GM12878 (cell line): Measurements from ENCODE around the gene ATL3. TPM values are rescaled to one million over a fixed set of nuclear protein-coding genes. Genes with fewer than 3 reads are reported as not detected.

ENCODE experiments used
- ATAC-seq: fragments of 200-7000 bp; cut with Tn5 transposase; 3 replicates; pipeline ENCODE4 v1.9.1; 2020; ENCODE audit warnings: mild to moderate bottlenecking, moderate library complexity
- BruUV-seq: library from RNA; stranded (reverse); fragments of 400-500 nt; replicated peaks from 2 replicates; lab custom pipeline; 2021; lab: Mats Ljungman, UMichigan
- CTCF ChIA-PET: fragments of 300-600 bp; sonication (Branson Sonifier 250); formaldehyde crosslinking; extraction: SDS; loops from one replicate; lab custom pipeline; 2021; ENCODE audit warnings: inconsistent platforms; lab: Yijun Ruan, JAX
- POLR2A ChIA-PET: fragments of 350-600 bp; formaldehyde crosslinking; extraction: SDS; loops from one replicate; lab custom pipeline; 2021; ENCODE audit warnings: inconsistent platforms; lab: Charles Lee
- RAD21 ChIA-PET: fragments of 300-600 bp; sonication (Branson Sonifier 250); formaldehyde crosslinking; loops from one replicate; lab custom pipeline; 2023; ENCODE audit warnings: antibody characterized with exemption; ENCODE audit not compliant: unreplicated experiment; lab: Charles Lee
- SMC1A ChIA-PET: fragments of 300-600 bp; sonication (Branson Sonifier 250); formaldehyde crosslinking; loops from one replicate; lab custom pipeline; 2023; ENCODE audit not compliant: unreplicated experiment, uncharacterized antibody; lab: Charles Lee
- DNase-seq: peaks from one replicate; pipeline ENCODE4 v3.0.0-alpha.2; 2011; ENCODE audit warnings: low read depth, low spot score
- FAIRE-seq: peaks from 3 replicates; lab custom pipeline; 2011; peaks lifted over from hg19 to GRCh38; lab: Jason Lieb, UNC
- H2AFZ ChIP-seq: 2 replicates; pipeline ENCODE4 v1.6.0; 2011; ENCODE audit warnings: low read depth, low read length, control low read depth; ENCODE audit not compliant: control insufficient read depth
- H3K27ac ChIP-seq: 2 replicates; pipeline ENCODE4 v1.5.1; 2011; ENCODE audit warnings: control low read depth; ENCODE audit not compliant: control insufficient read depth, insufficient read depth
- H3K27me3 ChIP-seq, 2 experiments: replicated peaks in 1 of 2; 2 replicates each; pipeline versions ENCODE4 v1.6.0 to v1.6.1; 2011; ENCODE audit warnings: low read length in 1 of 2; ENCODE audit not compliant: control insufficient read depth in 2 of 2, insufficient read depth in 2 of 2
- H3K36me3 ChIP-seq, 2 experiments: 2 replicates each; pipeline ENCODE4 v1.5.1; 2011; ENCODE audit warnings: low read length in 1 of 2; ENCODE audit not compliant: control insufficient read depth in 2 of 2, insufficient read depth in 2 of 2
- H3K4me1 ChIP-seq: 2 replicates; pipeline ENCODE4 v1.6.1; 2011; ENCODE audit warnings: mild to moderate bottlenecking, low read length, moderate library complexity, mixed read lengths; ENCODE audit not compliant: control insufficient read depth, insufficient read depth
- H3K4me2 ChIP-seq: 2 replicates; pipeline ENCODE4 v1.6.0; 2011; ENCODE audit warnings: control low read depth; ENCODE audit not compliant: control insufficient read depth, insufficient read depth
- H3K4me3 ChIP-seq: fragments of 200-600 bp; sonication (generic); 2 replicates; pipeline ENCODE4 v1.5.1; 2016
- H3K79me2 ChIP-seq: 2 replicates; pipeline ENCODE4 v1.6.0; 2011; ENCODE audit warnings: low read length; ENCODE audit not compliant: control insufficient read depth, insufficient read depth
- H3K9ac ChIP-seq: 2 replicates; pipeline ENCODE4 v1.8.0; 2011; ENCODE audit warnings: low read length, control low read depth, mixed read lengths; ENCODE audit not compliant: control insufficient read depth, insufficient read depth
- H3K9me3 ChIP-seq: replicated peaks from 3 replicates; pipeline ENCODE4 v1.5.1; 2011; ENCODE audit warnings: mild to moderate bottlenecking, low read length; ENCODE audit not compliant: control insufficient read depth, insufficient read depth
- H4K20me1 ChIP-seq: 2 replicates; pipeline ENCODE4 v1.6.0; 2011; ENCODE audit not compliant: control insufficient read depth, insufficient read depth
- CBFB ChIP-seq: IDR thresholded peaks from 2 replicates; pipeline ENCODE4 v1.6.1; 2016; ENCODE audit warnings: antibody characterized with exemption, low read depth
- CBX5 ChIP-seq: sonication (generic); IDR thresholded peaks from 2 replicates; pipeline ENCODE4 v1.6.1; 2016; ENCODE audit warnings: low read depth, moderate library complexity, mild to moderate bottlenecking, inconsistent platforms
- CREB1 ChIP-seq: IDR thresholded peaks from 2 replicates; pipeline ENCODE4 v1.6.1; 2012; ENCODE audit warnings: low read depth, mild to moderate bottlenecking, inconsistent platforms
- ETV6 ChIP-seq, 2 experiments: fragments of 450-650 bp in 1 of 2; IDR thresholded peaks in 1 of 2; conservative IDR thresholded peaks in 1 of 2; 2 replicates each; pipeline ENCODE4 v1.6.1; 2014; ENCODE audit warnings: antibody characterized with exemption in 1 of 2, borderline replicate concordance in 1 of 2, low read depth in 1 of 2, mild to moderate bottlenecking in 1 of 2, moderate library complexity in 1 of 2
- FOXK2 ChIP-seq: fragments of 450-650 bp; IDR thresholded peaks from 2 replicates; pipeline ENCODE4 v1.6.1; 2017; ENCODE audit warnings: mild to moderate bottlenecking, moderate library complexity
- HDAC2 ChIP-seq: fragments of 200-600 bp; sonication (generic); IDR thresholded peaks from 2 replicates; pipeline ENCODE4 v1.6.1; 2017
- NFXL1 ChIP-seq: fragments of 450-650 bp; IDR thresholded peaks from 2 replicates; pipeline ENCODE4 v1.6.1; 2017; ENCODE audit warnings: antibody characterized with exemption, mild to moderate bottlenecking, borderline replicate concordance
- NRF1 ChIP-seq: conservative IDR thresholded peaks from 2 replicates; pipeline ENCODE4 v1.6.1; 2011; ENCODE audit warnings: mild to moderate bottlenecking, low read depth, low read length, improper control_type of control experiment
- PAX8 ChIP-seq: fragments of 450-650 bp; IDR thresholded peaks from 2 replicates; pipeline ENCODE4 v1.6.1; 2017; ENCODE audit warnings: mild to moderate bottlenecking, moderate library complexity
- PML ChIP-seq: IDR thresholded peaks from 2 replicates; pipeline ENCODE4 v1.6.1; 2012; ENCODE audit warnings: low read length, inconsistent platforms
- SIX5 ChIP-seq: IDR thresholded peaks from 2 replicates; pipeline ENCODE4 v1.6.1; 2011; ENCODE audit warnings: mild to moderate bottlenecking, low read depth, low read length, moderate library complexity; ENCODE audit not compliant: severe bottlenecking
- SMAD1 ChIP-seq: fragments of 450-650 bp; IDR thresholded peaks from 2 replicates; pipeline ENCODE4 v1.6.1; 2018; ENCODE audit warnings: mild to moderate bottlenecking, low read depth; ENCODE audit not compliant: partially characterized antibody
- SMC3 ChIP-seq: IDR thresholded peaks from 2 replicates; pipeline ENCODE4 v1.6.1; 2011; ENCODE audit warnings: low read length, improper control_type of control experiment, borderline replicate concordance
- SREBF2 ChIP-seq: IDR thresholded peaks from 2 replicates; pipeline ENCODE4 v1.6.1; 2012; ENCODE audit warnings: mild to moderate bottlenecking, low read length
- YBX1 ChIP-seq: fragments of 450-650 bp; IDR thresholded peaks from 2 replicates; pipeline ENCODE4 v1.6.1; 2016; ENCODE audit warnings: antibody characterized with exemption
- ZNF207 ChIP-seq: fragments of 450-650 bp; IDR thresholded peaks from 2 replicates; pipeline ENCODE4 v1.6.1; 2014; ENCODE audit warnings: antibody characterized with exemption, mild to moderate bottlenecking, borderline replicate concordance
- ZSCAN29 ChIP-seq: fragments of 450-650 bp; IDR thresholded peaks from 2 replicates; pipeline ENCODE4 v1.6.1; 2017; ENCODE audit warnings: mild to moderate bottlenecking, moderate library complexity
- ZZZ3 ChIP-seq: IDR thresholded peaks from 2 replicates; pipeline ENCODE4 v1.6.1; 2011; ENCODE audit warnings: low read depth; ENCODE audit not compliant: control insufficient read depth, insufficient read length
- WGBS: methylation state at CpG from one replicate; pipeline ENCODE4 v1.1.6; 2016; ENCODE audit warnings: low lambda C conversion rate; ENCODE audit not compliant: insufficient replicate concordance, insufficient coverage; ENCODE audit errors: missing lambda C conversion rate; 5-methylcytosine and 5-hydroxymethylcytosine counted together
- in situ Hi-C: fragments of 300-500 bp; cut with MboI; formaldehyde crosslinking; loops from 9 replicates; pipeline ENCODE4 v1.14.3; 2018; ENCODE audit warnings: mixed read lengths
- intact Hi-C: fragments of 100-400 bp; cut with micrococcal nuclease; formaldehyde crosslinking; loops from one replicate; pipeline ENCODE4 v1.14.2; 2022; ENCODE audit not compliant: unreplicated experiment
- polyA plus RNA-seq, 11 experiments: library from polyadenylated mRNA; depleted of rRNA in 4 of 11; unstranded in 6 of 11; stranded (reverse) in 5 of 11; fragments of >200 nt; fragmentation: Nextera tagmentation in 4 of 11; fragmentation: Illumina TruSeq in 1 of 11; extraction: Ambion mirVana in 4 of 11; extraction: Trizol in 1 of 11; gene quantifications; 1 replicate in 1 of 11; 2 replicates in 10 of 11; pipeline versions ENCODE4 v1.2.1 to v1.2.3, GENCODE V29; 2011 to 2016; ENCODE audit warnings: inconsistent platforms in 2 of 11, missing spikeins in 2 of 11, low read depth in 1 of 11
- total RNA-seq, 4 experiments: library from RNA; depleted of rRNA in 3 of 4; stranded (reverse); fragments of >200 nt in 3 of 4; fragmentation: Illumina TruSeq in 1 of 4; extraction: Trizol in 1 of 4; gene quantifications; 2 replicates each; pipeline versions ENCODE4 v1.2.1 to v1.2.3, GENCODE V29; 2013 to 2021
- TF ChIP-seq, protein P1 (sequence below): IDR thresholded peaks from 2 replicates; pipeline ENCODE4 v1.6.1; 2012; ENCODE audit warnings: mild to moderate bottlenecking, low read depth, low read length
- TF ChIP-seq, protein P2 (sequence below): IDR thresholded peaks from 2 replicates; pipeline ENCODE4 v1.6.1; 2011; ENCODE audit warnings: mild to moderate bottlenecking, low read depth, low read length, moderate library complexity; ENCODE audit not compliant: insufficient replicate concordance

Gene ATL3
- total and polyA plus RNA-seq, 10 of the 15 experiments (the other 5 are each of a cell fraction or from before 2014, with no cell fraction given): 12.0 to 36.0 (median 21.5) TPM

DNA sequence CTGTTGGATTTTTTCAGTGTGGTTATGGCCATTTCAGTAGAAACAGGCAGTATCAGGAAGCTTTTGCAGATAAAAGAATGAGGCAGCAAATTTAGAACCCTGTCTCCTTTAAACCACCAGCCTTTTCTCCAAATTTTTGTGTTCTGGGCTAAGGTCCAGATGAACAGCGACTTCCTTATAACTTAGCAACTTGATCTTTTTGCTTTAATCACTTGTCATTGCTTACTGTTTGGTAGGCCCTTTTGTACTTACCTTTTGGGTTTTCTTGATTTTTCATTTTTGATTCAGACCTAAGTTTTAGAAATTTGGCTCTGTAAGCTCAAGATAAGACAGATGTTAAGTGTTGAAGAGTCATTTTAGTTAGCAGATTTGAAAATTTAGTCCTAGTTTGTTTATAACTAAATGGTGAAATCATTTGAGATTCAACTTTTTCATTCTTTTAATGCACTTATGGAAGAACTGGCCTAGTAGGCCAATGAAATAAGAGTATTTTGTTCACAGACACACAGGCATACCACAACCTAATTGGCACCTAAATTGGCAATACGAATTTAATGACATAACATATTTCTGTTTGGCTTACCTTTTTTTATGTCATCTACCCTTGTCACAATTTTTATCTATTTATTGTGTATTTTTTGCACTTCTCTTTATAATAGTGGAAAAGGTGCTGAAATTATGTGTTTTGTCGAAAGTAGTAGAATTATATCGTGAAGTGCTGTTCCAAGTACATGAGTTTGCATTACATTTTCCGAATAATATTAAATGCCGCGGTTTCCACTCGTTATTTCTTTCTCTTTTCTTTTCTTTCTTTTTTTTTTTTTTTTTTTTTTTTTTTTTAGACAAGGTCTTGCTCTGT, 12.2 kb upstream of the ATL3 start:
- 98% methylated on average over 8 of the region's 8 CpGs for whole genome bisulfite sequencing
- FAIRE-seq: no peak

More for the DNA sequence above, 12.2 kb upstream of the ATL3 start:
- Histone ChIP-seq H3K79me2 (peaks cover 38% of the 10 kb centered on the region), H4K20me1 (no peaks in the 10 kb centered on the region), H3K4me2 (peak overlapping the region; percentile 92), H3K9me3 (no peaks in the 10 kb centered on the region), H3K4me1 (peaks cover 10% of the 10 kb centered on the region), H3K4me3 (peak overlapping the region; percentile 82), H2AFZ (no peak overlapping the region; the same call in 1 of the 2 replicates), H3K36me3 (no peaks in the 10 kb centered on the region), H3K27ac (peak overlapping the region; percentile 18; the same call in 1 of the 2 replicates), H3K9ac (peak overlapping the region; percentile 88; the same call in 1 of the 2 replicates), H3K27me3 (no peaks in the 10 kb centered on the region)
- ChIA-PET CTCF (interaction anchor here (0.8 to 3.9 kb wide), 11 partner anchors 11 to 58 kb away, joined by 3 to 31 read pairs (median 7); partner anchors contain the start of gene ATL3), POLR2A (interaction anchor here (1.0 to 2.6 kb wide), 5 partner anchors 10 to 20 kb away, joined by 3 to 21 read pairs (median 10); partner anchors contain the start of gene ATL3), SMC1A (interaction anchor here (0.6 to 1.7 kb wide), 6 partner anchors 10 to 55 kb away, joined by 3 to 6 read pairs (median 4); no protein-coding TSS in a partner anchor), RAD21 (interaction anchor here (0.9 to 2.7 kb wide), 6 partner anchors 12 to 116 kb away, joined by 3 to 20 read pairs (median 3); partner anchors contain the start of gene ATL3)
- in situ Hi-C loops (no loop called here), intact Hi-C loops (no loop called here)
- TF ChIP-seq SMAD1: no peak
- no peak for TF ChIP-seq PML
- no peak for TF ChIP-seq SIX5
- no peak for TF ChIP-seq ETV6 (conservative IDR thresholded peaks at IDR 0.05 in 1 of 2, IDR thresholded peaks at IDR 0.05 in 1 of 2; ENCODE audit: borderline replicate concordance in 1 of 2, low read depth in 1 of 2)
- TF ChIP-seq, protein P1, sequence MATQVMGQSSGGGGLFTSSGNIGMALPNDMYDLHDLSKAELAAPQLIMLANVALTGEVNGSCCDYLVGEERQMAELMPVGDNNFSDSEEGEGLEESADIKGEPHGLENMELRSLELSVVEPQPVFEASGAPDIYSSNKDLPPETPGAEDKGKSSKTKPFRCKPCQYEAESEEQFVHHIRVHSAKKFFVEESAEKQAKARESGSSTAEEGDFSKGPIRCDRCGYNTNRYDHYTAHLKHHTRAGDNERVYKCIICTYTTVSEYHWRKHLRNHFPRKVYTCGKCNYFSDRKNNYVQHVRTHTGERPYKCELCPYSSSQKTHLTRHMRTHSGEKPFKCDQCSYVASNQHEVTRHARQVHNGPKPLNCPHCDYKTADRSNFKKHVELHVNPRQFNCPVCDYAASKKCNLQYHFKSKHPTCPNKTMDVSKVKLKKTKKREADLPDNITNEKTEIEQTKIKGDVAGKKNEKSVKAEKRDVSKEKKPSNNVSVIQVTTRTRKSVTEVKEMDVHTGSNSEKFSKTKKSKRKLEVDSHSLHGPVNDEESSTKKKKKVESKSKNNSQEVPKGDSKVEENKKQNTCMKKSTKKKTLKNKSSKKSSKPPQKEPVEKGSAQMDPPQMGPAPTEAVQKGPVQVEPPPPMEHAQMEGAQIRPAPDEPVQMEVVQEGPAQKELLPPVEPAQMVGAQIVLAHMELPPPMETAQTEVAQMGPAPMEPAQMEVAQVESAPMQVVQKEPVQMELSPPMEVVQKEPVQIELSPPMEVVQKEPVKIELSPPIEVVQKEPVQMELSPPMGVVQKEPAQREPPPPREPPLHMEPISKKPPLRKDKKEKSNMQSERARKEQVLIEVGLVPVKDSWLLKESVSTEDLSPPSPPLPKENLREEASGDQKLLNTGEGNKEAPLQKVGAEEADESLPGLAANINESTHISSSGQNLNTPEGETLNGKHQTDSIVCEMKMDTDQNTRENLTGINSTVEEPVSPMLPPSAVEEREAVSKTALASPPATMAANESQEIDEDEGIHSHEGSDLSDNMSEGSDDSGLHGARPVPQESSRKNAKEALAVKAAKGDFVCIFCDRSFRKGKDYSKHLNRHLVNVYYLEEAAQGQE: no peak
- TF ChIP-seq HDAC2: no peak
- no peak for TF ChIP-seq ZZZ3
- TF ChIP-seq CBX5: no peak
- no peak for TF ChIP-seq NRF1
- TF ChIP-seq SREBF2: no peak
- no peak for TF ChIP-seq SMC3
- TF ChIP-seq CREB1: no peak
- no peak for TF ChIP-seq YBX1
- TF ChIP-seq CBFB: no peak
- no peak for TF ChIP-seq ZNF207
- no peak for TF ChIP-seq ZSCAN29
- TF ChIP-seq NFXL1: no peak
- TF ChIP-seq PAX8: no peak
- no peak for TF ChIP-seq FOXK2
- TF ChIP-seq, protein P2, sequence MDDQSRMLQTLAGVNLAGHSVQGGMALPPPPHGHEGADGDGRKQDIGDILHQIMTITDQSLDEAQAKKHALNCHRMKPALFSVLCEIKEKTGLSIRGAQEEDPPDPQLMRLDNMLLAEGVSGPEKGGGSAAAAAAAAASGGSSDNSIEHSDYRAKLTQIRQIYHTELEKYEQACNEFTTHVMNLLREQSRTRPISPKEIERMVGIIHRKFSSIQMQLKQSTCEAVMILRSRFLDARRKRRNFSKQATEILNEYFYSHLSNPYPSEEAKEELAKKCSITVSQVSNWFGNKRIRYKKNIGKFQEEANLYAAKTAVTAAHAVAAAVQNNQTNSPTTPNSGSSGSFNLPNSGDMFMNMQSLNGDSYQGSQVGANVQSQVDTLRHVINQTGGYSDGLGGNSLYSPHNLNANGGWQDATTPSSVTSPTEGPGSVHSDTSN: no peak
- no TSS peak for BruUV-seq
- DNase-seq (no peak), ATAC-seq (no peak)
